ENCODE data around the gene LDLR. TPM values are rescaled to one million over a fixed set of nuclear protein-coding genes. Genes with fewer than 3 reads are reported as not detected.

The LDLR gene
- total RNA-seq, 3 donors from 2014 or later (not counting 1 experiment from before 2014, with no cell fraction given), result 84.7 to 172 (median 112) TPM

DNA sequence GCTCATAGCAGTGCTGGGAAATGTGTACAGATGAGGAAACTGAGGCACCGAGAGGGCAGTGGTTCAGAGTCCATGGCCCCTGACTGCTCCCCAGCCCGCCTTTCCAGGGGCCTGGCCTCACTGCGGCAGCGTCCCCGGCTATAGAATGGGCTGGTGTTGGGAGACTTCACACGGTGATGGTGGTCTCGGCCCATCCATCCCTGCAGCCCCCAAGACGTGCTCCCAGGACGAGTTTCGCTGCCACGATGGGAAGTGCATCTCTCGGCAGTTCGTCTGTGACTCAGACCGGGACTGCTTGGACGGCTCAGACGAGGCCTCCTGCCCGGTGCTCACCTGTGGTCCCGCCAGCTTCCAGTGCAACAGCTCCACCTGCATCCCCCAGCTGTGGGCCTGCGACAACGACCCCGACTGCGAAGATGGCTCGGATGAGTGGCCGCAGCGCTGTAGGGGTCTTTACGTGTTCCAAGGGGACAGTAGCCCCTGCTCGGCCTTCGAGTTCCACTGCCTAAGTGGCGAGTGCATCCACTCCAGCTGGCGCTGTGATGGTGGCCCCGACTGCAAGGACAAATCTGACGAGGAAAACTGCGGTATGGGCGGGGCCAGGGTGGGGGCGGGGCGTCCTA lies 15.9 kb downstream of the LDLR start:
- H3K27me3 Mint-ChIP-seq (ENCODE audit: low read depth in 2 of 2), result no peaks in the 10 kb centered on the region
- no peaks in the 10 kb centered on the region for H3K9me3 Mint-ChIP-seq
- Histone ChIP-seq H3K4me1 (ENCODE audit: control insufficient read depth, insufficient read depth, low read length) (peaks cover 2% of the 10 kb centered on the region), H3K36me3 (ENCODE audit: control insufficient read depth, insufficient read depth, low read length) (peaks cover 43% of the 10 kb centered on the region), H3K9me3 (ENCODE audit: control insufficient read depth, insufficient read depth, low read length) (no peaks in the 10 kb centered on the region), H3K4me3 (ENCODE audit: low read length) (no peak overlapping the region), H3K27ac (ENCODE audit: low read length) (no peak overlapping the region), H3K27me3 (ENCODE audit: control insufficient read depth, insufficient read depth, low read length) (no peaks in the 10 kb centered on the region)
- H3K36me3 Mint-ChIP-seq, result no peaks in the 10 kb centered on the region
- WGBS (ENCODE audit: insufficient coverage), result 96% methylated on average over 36 of the region's 36 CpGs
- intact Hi-C loops (cut with micrococcal nuclease), result no loop called here
- TF ChIP-seq, protein P1, sequence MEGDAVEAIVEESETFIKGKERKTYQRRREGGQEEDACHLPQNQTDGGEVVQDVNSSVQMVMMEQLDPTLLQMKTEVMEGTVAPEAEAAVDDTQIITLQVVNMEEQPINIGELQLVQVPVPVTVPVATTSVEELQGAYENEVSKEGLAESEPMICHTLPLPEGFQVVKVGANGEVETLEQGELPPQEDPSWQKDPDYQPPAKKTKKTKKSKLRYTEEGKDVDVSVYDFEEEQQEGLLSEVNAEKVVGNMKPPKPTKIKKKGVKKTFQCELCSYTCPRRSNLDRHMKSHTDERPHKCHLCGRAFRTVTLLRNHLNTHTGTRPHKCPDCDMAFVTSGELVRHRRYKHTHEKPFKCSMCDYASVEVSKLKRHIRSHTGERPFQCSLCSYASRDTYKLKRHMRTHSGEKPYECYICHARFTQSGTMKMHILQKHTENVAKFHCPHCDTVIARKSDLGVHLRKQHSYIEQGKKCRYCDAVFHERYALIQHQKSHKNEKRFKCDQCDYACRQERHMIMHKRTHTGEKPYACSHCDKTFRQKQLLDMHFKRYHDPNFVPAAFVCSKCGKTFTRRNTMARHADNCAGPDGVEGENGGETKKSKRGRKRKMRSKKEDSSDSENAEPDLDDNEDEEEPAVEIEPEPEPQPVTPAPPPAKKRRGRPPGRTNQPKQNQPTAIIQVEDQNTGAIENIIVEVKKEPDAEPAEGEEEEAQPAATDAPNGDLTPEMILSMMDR (IDR thresholded peaks at IDR 0.05), result no peak
- no peak overlapping the region for H3K4me3 Mint-ChIP-seq
- H3K4me1 Mint-ChIP-seq, result peaks cover 2% of the 10 kb centered on the region in 2 donors
- H3K27ac Mint-ChIP-seq, result no peak overlapping the region
- ATAC-seq (peak in 1 of 3 donors; percentile 24), DNase-seq (no peak)

DNA sequence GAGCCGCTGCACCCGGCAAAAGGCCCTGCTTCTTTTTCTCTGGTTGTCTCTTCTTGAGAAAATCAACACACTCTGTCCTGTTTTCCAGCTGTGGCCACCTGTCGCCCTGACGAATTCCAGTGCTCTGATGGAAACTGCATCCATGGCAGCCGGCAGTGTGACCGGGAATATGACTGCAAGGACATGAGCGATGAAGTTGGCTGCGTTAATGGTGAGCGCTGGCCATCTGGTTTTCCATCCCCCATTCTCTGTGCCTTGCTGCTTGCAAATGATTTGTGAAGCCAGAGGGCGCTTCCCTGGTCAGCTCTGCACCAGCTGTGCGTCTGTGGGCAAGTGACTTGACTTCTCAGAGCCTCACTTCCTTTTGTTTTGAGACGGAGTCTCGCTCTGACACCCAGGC lies 17.2 kb downstream of the LDLR start:
- Histone ChIP-seq H3K9me3 (ENCODE audit: control insufficient read depth, insufficient read depth, low read length) (no peaks in the 10 kb centered on the region), H3K4me3 (ENCODE audit: low read length) (no peak overlapping the region), H3K27ac (ENCODE audit: low read length) (no peak overlapping the region), H3K27me3 (ENCODE audit: control insufficient read depth, insufficient read depth, low read length) (no peaks in the 10 kb centered on the region), H3K4me1 (ENCODE audit: control insufficient read depth, insufficient read depth, low read length) (no peaks in the 10 kb centered on the region), H3K36me3 (ENCODE audit: control insufficient read depth, insufficient read depth, low read length) (peaks cover 44% of the 10 kb centered on the region)
- Mint-ChIP-seq H3K27me3 (ENCODE audit: low read depth in 2 of 2) (no peaks in the 10 kb centered on the region), H3K4me1 (no peaks in the 10 kb centered on the region), H3K27ac (no peak overlapping the region), H3K9me3 (no peaks in the 10 kb centered on the region), H3K4me3 (no peak overlapping the region), H3K36me3 (no peaks in the 10 kb centered on the region)
- TF ChIP-seq, protein P1 (IDR thresholded peaks at IDR 0.05), result no peak
- intact Hi-C loops (cut with micrococcal nuclease), result no loop called here
- DNase-seq (no peak), ATAC-seq (no peak)
- 97% methylated on average over 13 of the region's 13 CpGs for WGBS (ENCODE audit: insufficient coverage)

DNA sequence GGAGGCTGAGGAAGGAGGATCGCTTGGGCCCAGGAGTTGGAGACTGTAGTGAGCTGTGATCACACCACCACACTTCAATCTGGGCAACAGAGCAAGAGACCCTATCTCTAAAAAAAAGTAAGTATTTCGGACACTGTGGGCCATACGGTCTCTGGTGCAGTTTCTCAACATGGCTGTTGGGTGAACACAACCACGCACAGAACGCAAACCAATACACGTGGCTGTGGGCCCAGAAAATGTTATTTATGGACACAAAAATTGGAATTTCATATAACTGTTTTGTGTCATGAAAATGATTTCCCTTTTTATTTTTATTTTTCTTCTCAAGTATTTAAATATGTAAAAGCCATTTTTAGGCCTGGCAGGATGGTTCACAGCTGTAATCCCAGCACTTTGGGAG lies 19.5 kb downstream of the LDLR start:
- DNase-seq (no peak), ATAC-seq (no peak)
- intact Hi-C loops (cut with micrococcal nuclease), result no loop called here
- WGBS (ENCODE audit: insufficient coverage), result 93% methylated on average over 5 of the region's 6 CpGs
- H3K27me3 ChIP-seq (ENCODE audit: control insufficient read depth, insufficient read depth, low read length), result no peaks in the 10 kb centered on the region
- no peaks in the 10 kb centered on the region for H3K4me1 ChIP-seq (ENCODE audit: control insufficient read depth, insufficient read depth, low read length)
- Mint-ChIP-seq H3K27me3 (ENCODE audit: low read depth in 2 of 2) (no peaks in the 10 kb centered on the region), H3K9me3 (no peaks in the 10 kb centered on the region), H3K36me3 (no peaks in the 10 kb centered on the region), H3K27ac (no peak overlapping the region), H3K4me1 (peaks cover 0 to 6% of the 10 kb centered on the region in 2 donors), H3K4me3 (no peak overlapping the region)
- peaks cover 45% of the 10 kb centered on the region for H3K36me3 ChIP-seq (ENCODE audit: control insufficient read depth, insufficient read depth, low read length)
- TF ChIP-seq, protein P1 (IDR thresholded peaks at IDR 0.05), result no peak
- no peak overlapping the region for H3K4me3 ChIP-seq (ENCODE audit: low read length)
- H3K27ac ChIP-seq (ENCODE audit: low read length), result no peak overlapping the region
- H3K9me3 ChIP-seq (ENCODE audit: control insufficient read depth, insufficient read depth, low read length), result no peaks in the 10 kb centered on the region
